ENCODE data around the gene CDH5.

The CDH5 gene, protein sequence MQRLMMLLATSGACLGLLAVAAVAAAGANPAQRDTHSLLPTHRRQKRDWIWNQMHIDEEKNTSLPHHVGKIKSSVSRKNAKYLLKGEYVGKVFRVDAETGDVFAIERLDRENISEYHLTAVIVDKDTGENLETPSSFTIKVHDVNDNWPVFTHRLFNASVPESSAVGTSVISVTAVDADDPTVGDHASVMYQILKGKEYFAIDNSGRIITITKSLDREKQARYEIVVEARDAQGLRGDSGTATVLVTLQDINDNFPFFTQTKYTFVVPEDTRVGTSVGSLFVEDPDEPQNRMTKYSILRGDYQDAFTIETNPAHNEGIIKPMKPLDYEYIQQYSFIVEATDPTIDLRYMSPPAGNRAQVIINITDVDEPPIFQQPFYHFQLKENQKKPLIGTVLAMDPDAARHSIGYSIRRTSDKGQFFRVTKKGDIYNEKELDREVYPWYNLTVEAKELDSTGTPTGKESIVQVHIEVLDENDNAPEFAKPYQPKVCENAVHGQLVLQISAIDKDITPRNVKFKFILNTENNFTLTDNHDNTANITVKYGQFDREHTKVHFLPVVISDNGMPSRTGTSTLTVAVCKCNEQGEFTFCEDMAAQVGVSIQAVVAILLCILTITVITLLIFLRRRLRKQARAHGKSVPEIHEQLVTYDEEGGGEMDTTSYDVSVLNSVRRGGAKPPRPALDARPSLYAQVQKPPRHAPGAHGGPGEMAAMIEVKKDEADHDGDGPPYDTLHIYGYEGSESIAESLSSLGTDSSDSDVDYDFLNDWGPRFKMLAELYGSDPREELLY

DNA sequence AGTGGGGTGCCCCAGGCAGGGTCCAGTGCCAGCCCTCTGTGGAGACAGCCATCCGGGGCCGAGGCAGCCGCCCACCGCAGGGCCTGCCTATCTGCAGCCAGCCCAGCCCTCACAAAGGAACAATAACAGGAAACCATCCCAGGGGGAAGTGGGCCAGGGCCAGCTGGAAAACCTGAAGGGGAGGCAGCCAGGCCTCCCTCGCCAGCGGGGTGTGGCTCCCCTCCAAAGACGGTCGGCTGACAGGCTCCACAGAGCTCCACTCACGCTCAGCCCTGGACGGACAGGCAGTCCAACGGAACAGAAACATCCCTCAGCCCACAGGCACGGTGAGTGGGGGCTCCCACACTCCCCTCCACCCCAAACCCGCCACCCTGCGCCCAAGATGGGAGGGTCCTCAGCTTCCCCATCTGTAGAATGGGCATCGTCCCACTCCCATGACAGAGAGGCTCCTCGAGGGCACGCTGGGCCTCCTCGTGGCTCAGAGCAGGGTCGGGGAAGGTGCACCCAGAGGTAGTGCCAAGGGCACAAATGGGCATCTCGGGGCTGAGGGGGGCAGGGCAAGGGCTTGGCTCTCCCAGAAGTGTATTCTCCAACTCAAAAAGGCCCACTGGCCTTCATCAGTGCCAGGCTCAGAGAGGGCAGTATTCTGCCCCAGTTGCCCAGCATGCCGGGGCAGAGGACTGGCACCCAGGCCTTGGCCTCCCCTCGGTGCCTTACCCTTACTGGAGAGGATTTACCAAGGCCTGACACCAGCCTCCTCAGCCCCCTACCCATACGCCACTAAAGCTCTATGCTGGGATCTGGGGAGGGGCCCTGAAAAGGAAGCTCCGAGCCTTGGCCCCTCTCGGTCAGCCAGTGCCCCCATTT, at the start of gene CDH5:
TSS of gene CDH5 (plus strand) at position 259 of the 867 bp plus-strand sequence. CDS start 12,647 bp downstream, outside the sequence.
- H3K27ac ChIP-seq: peak within 1 kb of the TSS; percentile 88
- TF ChIP-seq ZFX (IDR thresholded peaks at IDR 0.05): no peak
- TF ChIP-seq, protein P1, sequence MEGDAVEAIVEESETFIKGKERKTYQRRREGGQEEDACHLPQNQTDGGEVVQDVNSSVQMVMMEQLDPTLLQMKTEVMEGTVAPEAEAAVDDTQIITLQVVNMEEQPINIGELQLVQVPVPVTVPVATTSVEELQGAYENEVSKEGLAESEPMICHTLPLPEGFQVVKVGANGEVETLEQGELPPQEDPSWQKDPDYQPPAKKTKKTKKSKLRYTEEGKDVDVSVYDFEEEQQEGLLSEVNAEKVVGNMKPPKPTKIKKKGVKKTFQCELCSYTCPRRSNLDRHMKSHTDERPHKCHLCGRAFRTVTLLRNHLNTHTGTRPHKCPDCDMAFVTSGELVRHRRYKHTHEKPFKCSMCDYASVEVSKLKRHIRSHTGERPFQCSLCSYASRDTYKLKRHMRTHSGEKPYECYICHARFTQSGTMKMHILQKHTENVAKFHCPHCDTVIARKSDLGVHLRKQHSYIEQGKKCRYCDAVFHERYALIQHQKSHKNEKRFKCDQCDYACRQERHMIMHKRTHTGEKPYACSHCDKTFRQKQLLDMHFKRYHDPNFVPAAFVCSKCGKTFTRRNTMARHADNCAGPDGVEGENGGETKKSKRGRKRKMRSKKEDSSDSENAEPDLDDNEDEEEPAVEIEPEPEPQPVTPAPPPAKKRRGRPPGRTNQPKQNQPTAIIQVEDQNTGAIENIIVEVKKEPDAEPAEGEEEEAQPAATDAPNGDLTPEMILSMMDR (conservative IDR thresholded peaks at IDR 0.05): no peak

DNA sequence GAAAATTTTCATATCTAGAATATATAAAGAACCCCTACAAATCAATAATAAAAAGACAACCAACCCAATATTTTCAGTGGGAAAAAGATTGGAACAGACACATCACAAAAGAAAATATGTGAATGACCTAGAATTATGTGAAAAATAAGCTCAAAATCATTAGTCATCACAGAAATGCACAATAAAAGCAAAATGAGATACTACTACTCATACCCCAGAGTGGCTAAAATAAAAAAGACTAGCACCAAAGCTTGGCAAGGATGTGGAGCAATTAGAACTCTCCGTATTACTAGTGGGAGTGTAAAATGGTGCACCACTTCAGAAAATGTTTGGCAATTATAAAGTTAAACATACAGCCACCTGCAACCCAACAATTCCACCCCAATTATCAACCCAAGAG, 48.0 kb upstream of the CDH5 start:
- no peak for TF ChIP-seq ZFX (IDR thresholded peaks at IDR 0.05)
- TF ChIP-seq, protein P1 (conservative IDR thresholded peaks at IDR 0.05): no peak
- no peak overlapping the region for H3K27ac ChIP-seq

DNA sequence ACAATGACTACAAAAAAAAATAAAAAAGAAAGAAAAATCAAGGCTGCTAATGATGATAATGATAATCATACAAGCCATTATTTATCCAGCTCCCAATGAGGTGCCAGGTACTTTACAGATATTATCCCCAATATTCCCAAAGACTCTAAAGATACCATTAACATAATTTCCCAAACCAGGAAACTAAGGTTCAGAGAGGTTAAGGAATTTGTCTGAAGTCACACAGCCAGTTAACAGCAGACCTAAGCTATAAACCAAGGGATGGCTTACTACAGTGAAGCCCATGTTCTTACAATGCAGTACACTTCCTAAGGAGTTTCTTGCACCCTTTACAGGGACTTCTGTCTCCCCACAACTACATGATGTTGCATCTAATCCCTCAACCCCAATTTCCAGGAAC, 45.7 kb upstream of the CDH5 start:
- no peak for TF ChIP-seq ZFX (IDR thresholded peaks at IDR 0.05)
- TF ChIP-seq, protein P1 (conservative IDR thresholded peaks at IDR 0.05): no peak
- no peak overlapping the region for H3K27ac ChIP-seq

DNA sequence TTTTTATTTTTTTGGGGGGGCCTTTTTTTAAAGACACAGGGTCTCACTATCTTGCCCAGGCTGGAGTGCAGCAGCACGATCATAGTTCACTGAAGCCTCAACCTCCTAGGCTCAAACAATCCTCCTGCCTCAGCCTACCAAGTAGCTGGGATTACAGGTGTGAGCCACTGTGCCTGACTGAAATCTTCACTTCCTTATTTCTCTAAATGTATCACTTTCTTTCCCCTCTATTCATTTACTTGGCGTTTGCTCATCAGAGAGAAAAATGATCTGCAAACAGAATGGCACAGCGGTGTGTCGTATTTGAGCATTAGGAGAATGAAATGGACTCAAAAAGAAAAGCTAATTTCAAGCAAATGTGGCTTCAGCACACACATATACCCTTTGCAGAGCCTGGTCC, 44.3 kb upstream of the CDH5 start:
- H3K27ac ChIP-seq: no peak overlapping the region
- TF ChIP-seq ZFX (IDR thresholded peaks at IDR 0.05): no peak
- TF ChIP-seq, protein P1 (conservative IDR thresholded peaks at IDR 0.05): no peak

DNA sequence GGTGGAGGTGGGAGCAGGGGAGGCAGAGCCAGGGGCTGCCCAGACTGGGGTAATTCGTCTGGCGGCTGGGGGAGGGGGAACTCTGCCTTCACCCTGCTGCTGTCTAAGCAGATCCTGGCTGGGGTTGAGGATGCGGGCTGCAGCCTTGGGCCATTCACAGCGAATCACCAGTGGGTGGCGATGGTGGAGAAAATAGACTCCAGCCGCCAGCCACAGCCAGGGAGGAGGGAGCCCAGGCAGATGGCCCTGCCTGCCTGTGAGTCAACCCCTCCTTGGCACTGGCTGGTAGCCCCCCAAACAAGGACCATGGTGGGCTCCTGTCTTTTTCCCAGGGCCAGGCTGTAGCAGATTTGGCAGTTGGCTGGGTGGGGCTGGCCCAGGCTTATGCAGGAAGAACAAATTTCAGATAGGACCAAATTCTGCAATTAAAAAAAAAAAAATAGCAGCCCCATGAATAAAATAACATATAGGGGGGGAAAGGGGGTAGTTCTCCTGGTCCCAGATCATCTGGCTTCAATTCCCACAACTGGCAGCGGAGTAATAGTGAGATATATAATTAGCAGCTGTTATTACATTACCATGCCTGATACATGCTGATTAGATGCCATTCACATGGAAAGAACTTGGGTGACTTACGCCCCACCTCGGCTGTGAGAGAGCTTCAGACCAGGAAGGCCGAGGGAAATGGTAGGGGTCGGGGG, 41.5 kb upstream of the CDH5 start:
- no peak for TF ChIP-seq ZFX (IDR thresholded peaks at IDR 0.05)
- TF ChIP-seq, protein P1 (conservative IDR thresholded peaks at IDR 0.05): no peak; the same call in 1 of the 2 replicates

DNA sequence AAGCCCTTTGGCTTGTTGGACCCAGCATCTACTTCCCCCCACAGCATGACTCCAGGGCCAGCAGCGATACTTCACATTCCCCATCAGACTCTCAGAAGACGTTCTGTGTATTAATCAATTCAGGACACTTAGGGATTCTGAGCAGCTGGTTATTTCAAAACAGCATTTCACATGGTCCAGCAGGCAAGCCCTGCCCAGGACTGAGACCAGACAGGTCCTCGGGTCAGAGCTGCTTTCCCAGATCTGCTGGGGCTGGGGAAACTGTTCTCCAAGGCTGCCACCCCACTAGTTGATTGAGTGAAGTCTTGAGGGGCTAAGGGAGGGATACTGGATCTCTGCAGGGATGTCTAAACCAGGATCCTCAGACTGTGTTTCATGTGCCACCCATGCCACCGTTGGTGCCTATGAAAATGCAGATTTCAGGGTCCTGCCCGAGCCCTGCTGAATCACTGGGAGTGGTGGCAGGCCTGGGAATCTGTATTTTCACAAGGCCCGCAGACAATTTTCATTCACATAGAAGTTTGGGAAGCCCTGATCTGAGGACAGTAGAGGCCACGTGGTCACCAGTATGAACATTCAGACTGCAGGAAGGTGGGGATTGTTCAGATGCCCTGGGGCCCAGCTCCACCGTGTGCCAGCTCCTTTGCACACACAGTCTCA, 40.6 kb upstream of the CDH5 start:
- TF ChIP-seq, protein P1 (conservative IDR thresholded peaks at IDR 0.05): no peak
- TF ChIP-seq ZFX (IDR thresholded peaks at IDR 0.05): no peak

More for the DNA sequence above, 41.5 kb upstream of the CDH5 start:
- no peak overlapping the region for H3K27ac ChIP-seq

More for the DNA sequence above, 40.6 kb upstream of the CDH5 start:
- H3K27ac ChIP-seq: no peak overlapping the region
